Endothelial cell of umbilical vein (primary cell): Measurements from ENCODE around the gene FHIT.

Experiments used
- CTCF ChIP-seq, 2 donors: IDR thresholded peaks; 1 replicate in 1 of 2; 2 replicates in 1 of 2; pipeline ENCODE4 v1.5.1; 2011; ENCODE audit warnings: low read length in 2 of 2, mild to moderate bottlenecking in 2 of 2, moderate library complexity in 2 of 2, control low read depth in 1 of 2, inconsistent platforms in 1 of 2, low read depth in 1 of 2; ENCODE audit not compliant: insufficient read depth in 1 of 2; ENCODE audit errors: extremely low read depth in 1 of 2
- EZH2 ChIP-seq: IDR thresholded peaks from 2 replicates; pipeline ENCODE4 v1.6.1; 2012; ENCODE audit warnings: borderline replicate concordance, low read depth, mild to moderate bottlenecking, moderate library complexity, low read length, inconsistent platforms; ENCODE audit not compliant: severe bottlenecking
- FOS ChIP-seq: IDR thresholded peaks from 2 replicates; pipeline ENCODE4 v1.6.1; 2011; ENCODE audit warnings: mild to moderate bottlenecking, low read length, moderate library complexity, borderline replicate concordance; ENCODE audit not compliant: insufficient read depth
- JUN ChIP-seq: IDR thresholded peaks from 2 replicates; pipeline ENCODE4 v1.6.1; 2011; ENCODE audit warnings: borderline replicate concordance, low read depth; ENCODE audit not compliant: insufficient read length, insufficient read depth
- MAX ChIP-seq: IDR thresholded peaks from 2 replicates; pipeline ENCODE4 v1.6.1; 2011; ENCODE audit not compliant: insufficient read depth, insufficient read length
- POLR2A ChIP-seq: IDR thresholded peaks from 2 replicates; pipeline ENCODE4 v1.6.1; 2012; ENCODE audit warnings: low read depth, mild to moderate bottlenecking, control low read depth, low read length
- POLR2AphosphoS5 ChIP-seq: IDR thresholded peaks from 2 replicates; pipeline ENCODE4 v1.6.1; 2012; ENCODE audit warnings: low read depth, mild to moderate bottlenecking, control low read depth, low read length, moderate library complexity; ENCODE audit not compliant: insufficient read depth

- TF ChIP-seq CTCF (IDR thresholded peaks at IDR 0.05; ENCODE audit: extremely low read depth in 1 of 2, insufficient read depth in 1 of 2, low read depth in 1 of 2, low read length in 2 of 2), result no peak
- no peak for TF ChIP-seq EZH2
- no peak for TF ChIP-seq POLR2A
- TF ChIP-seq JUN, result no peak
- no peak for TF ChIP-seq FOS
- TF ChIP-seq MAX, result no peak
- no peak for TF ChIP-seq POLR2AphosphoS5
Measured at GRCh38 chr3:60225848-60226247, 1025.4 kb downstream of the FHIT start.
